Head of caudate nucleus (tissue), 42 donors: ENCODE data around the gene KCTD5.
"Not testable (repeated sequence)": the region's sequence is repeated elsewhere in the genome, so short reads cannot be mapped to it uniquely, and the experiment has no call there.

Source experiments
- DNase-seq, 42 donors: peaks; one replicate each; pipeline versions ENCODE4 v3.0.0 to v3.0.0-alpha.2; 2020 to 2021; ENCODE audit warnings: mixed read lengths in 7 of 42
- intact Hi-C: fragments of 100-400 bp; cut with DNase I; formaldehyde crosslinking; loops from one replicate; pipeline ENCODE4 v1.15.0; 2022

Gene KCTD5

DNA sequence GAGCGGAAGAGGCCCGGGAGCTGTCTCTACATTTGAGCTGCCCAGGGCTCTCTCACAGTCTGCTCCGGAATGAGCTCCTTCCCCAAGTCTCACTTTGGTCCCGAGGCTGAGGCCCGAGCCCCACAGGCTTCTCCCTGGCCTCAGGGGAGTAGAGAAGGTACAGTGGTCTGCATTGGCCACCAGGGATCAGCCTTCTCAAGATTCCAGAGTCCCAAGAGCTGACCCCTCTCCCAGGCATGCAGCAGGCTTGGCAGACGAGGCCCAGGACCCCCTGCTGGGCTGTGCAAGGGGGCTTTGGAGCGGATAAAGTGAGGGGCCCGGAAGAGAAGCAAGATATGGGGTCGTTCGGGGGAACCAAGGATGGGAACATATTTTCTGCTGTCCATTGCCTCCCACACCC is 34.6 kb downstream of the KCTD5 start:
- DNase-seq: no peak
- intact Hi-C loops: no loop called here

- no peak for DNase-seq
- intact Hi-C loops: no loop called here
These were observed 35.3 kb downstream of the KCTD5 start for GRCh38 chr16:2717383-2718263.

DNA sequence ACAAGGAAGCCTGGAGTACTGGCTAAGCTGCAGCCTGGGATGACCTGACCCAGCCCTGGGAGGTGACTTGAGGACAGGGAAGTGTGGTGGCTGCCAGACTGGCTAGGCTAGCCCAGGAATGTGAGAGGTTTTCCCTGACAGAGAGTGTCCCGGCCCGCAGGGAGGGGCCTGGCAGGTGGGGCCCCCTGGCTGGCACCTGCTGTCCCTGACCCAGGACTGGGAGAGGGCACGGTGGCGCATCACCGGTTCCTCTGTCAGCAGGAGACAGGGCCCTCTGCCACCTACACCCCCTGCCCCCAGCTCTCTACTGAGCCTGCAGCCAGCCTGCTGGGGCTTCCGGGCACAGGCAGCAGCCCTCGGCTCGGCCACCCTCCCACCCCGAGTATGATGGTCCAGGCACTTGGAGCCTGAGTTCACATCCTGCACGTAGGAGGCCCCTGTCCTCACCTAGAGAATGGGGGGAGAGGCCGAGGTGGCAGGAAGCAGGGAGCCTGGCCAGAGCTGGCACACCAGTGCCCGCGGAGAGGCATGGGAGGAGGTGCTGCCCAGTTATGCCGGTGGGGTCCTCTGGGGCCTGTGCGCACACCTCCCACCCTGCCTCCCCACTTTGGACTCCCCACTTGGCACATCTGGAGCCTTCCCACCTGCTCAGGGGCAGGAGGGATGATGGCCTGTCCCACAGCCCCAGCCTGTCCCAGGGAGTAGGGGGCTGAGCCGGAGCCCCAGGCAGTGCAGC is 37.2 kb downstream of the KCTD5 start:
- no peak for DNase-seq
- intact Hi-C loops: no loop called here

- no peak for DNase-seq
- intact Hi-C loops: no loop called here
These were observed 37.7 kb downstream of the KCTD5 start, which contains the start of gene PRSS27 for GRCh38 chr16:2720064-2720457. Gene PRSS27, minus strand, starts transcription at chr16:2720224. Its CDS starts 64 bp downstream, at chr16:2720160.

GRCh38 chr16:2720719-2721633 is 38.7 kb downstream of the KCTD5 start:
- DNase-seq: peak in 40 of 42 donors; percentile 40 to 87 (median 72)
- intact Hi-C loops: no loop called here

GRCh38 chr16:2721634-2722173 is 39.4 kb downstream of the KCTD5 start:
- DNase-seq, intact Hi-C loops: not testable (repeated sequence)

DNA sequence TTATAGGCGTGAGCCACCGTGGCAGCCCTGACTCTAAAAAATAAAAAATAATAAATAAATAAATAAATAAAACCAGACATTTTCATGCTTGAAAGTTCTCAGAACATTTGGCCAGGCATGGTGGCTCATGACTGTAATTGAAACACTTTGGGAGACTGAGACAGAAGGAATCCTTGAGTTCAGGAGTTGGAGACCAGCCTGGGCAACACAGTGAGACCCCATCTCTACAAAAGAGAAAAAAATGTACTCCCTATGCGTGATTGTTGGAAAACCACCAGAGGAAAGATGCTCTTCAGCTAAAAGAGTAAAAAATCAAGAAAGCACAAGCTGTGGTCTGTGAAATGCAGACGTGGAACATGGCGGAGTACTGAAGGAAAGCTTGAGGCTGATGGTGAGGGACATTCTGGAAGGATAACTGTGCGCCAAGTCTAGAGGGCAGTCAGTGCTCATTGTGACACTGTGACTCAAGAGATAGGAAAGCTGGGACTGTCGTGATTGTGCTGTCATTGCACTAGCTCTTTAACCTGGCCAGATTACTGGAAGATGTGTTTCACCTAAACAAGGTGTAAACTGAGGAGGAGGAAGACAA is 41.9 kb downstream of the KCTD5 start:
- intact Hi-C loops: no loop called here
- no peak for DNase-seq

DNA sequence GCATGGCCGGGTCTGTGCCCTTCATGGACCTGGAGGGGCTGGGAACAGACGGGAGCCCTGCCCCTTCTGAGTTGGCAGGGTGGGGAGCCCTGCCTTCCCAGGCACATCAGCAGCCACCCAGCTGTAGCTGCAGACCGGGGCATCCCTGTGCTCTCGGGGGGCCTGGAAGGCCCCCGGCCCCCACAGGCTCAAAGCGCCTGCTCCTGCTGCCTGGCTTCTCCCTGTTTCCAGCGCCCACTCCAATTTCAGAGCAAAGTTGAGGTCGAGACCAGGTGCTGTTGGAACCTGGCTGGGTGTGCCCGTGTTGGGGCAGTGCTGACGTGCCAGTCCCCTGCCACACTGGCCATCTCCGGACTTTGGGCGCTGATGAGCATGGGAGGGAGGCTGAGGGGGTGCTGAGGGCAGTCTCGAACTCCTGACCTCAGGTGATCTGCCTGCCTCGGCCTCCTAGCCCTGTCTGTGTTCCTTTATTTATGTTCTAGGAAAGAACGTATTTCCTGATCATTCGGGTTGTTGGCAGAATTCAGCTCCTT is 42.6 kb downstream of the KCTD5 start:
- intact Hi-C loops: no loop called here
- DNase-seq: no peak

- intact Hi-C loops: no loop called here
- no peak for DNase-seq
These were observed 44.6 kb downstream of the KCTD5 start for GRCh38 chr16:2726923-2727322.

DNA sequence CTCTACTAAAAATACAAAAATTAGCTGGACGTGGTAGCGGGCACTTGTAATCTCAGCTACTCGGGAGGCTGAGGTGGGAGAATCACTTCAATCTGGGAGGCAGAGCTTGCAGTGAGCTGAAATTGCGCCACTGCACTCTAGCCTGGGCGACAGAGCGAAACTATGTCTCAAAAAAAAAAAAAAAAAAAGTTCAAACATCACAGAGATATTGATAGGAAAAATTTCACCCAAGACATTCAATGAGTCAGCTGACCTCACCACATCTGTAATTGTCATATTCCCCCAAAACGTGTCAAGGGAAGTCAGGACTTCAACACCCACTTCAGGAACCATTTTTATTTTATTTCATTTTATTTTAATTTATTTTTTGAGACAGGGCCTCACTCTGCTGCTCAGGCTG is 45.7 kb downstream of the KCTD5 start:
- intact Hi-C loops: no loop called here
- no peak for DNase-seq

- intact Hi-C loops: no loop called here
- DNase-seq: no peak
These were observed 52.7 kb downstream of the KCTD5 start for GRCh38 chr16:2734844-2735515.

DNA sequence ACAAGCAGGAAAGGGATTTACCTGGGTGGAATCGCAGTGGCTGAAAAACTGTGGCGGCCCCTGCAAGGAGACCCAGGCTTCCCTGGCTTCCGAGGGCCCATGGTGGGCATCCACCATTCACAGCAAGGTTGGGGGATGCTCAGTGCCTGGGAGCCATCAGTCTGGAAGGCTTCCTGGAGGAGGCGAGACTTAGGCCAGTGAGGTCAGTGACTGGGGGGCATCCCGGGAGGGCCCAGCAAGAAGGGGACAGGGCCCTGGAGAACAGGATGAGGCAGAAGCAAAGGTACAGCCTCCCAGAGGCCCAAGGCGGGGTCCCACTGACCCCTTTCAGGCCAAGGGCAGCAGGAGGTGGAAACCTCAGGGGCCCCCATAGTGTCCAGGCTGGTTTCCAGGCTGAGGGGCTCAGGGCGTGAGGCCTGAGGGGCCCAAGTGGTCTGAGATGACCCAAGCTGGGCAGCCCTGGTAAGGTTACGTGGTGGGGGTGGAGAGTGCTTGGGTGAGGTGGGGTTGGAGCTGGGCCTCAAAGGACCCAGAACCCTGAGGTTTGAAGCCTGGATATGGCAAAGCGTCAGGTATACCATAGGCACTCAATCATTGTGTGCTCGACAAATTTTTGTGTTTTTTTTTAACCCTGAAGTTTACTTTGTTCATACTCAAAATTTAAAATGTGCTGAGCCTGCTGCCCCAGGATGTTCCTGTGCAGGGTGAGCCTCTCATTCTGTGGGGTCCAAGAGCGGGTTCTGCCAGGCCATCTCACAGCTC is 54.3 kb downstream of the KCTD5 start:
- no peak for DNase-seq
- intact Hi-C loops: no loop called here

DNA sequence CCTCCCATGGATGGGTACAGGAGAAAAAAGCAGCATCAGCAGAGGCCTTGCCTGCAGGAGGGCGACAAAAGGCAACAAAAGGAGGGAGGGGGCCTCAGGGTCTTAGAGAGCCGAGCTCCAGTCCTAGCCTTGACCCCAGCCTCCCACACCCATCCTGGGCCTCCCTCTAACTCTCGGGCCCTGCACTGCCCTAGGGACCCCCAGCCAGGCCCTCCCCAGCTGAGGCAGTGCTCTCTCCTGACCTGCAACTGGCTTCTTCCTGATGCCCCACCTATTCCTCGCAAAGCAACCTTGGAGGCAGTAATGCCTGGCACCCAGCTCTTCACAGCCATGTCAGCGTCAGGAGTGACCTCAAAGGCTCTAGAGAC is 54.9 kb downstream of the KCTD5 start:
- intact Hi-C loops: no loop called here
- no peak for DNase-seq

DNA sequence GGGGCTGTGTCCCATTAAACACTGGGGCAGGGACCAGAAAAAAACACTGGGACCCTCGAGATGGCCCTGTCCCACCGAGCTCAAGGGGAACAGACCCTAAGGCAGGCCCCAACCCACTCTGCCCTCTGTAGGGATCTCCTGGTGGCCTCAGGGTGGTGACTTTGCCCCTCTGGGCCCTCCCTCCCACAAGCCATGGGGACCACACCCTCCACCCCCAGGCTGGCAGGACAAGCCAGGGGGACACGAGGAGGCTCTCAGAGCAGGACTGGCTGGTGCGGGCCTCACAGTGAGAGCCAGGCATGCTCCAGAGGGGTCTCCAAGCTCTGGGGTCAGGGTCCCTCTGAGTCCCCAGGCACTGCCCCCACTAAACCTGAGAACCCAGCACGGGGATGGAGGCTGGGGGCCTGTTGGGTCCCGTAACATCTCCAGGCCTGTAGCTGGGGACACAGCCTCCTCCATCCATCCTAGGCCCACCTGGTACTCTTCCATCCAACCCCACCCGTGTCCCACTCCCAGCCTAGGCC is 55.6 kb downstream of the KCTD5 start:
- intact Hi-C loops: no loop called here
- DNase-seq: no peak

DNA sequence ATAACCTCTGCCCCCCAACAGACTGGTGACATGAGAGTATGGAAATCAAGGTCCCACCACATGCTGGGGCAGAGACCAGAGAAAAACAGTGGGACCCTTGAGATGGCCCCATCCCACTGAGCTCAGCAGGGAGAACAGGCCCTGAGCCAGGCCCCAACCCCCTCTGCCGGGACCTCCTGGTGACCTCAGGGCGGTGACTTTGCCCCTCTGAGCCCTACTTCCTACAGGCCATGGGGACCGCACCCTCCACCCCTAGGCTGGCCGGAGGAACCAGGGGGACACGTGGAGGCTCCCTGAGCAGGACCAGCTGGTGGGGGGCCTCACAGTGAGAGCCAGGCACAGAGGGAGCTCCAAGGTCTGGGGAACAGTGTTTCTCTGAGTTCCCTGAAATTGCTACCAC is 56.3 kb downstream of the KCTD5 start:
- DNase-seq: no peak
- intact Hi-C loops: no loop called here

GRCh38 chr16:2739625-2740430 is 57.5 kb downstream of the KCTD5 start:
- DNase-seq: no peak
- intact Hi-C loops: no loop called here
